Vagina (tissue), 2 donors: ENCODE measurements around the gene PIAS1.

ENCODE experiments used
- CTCF ChIP-seq, 3 experiments: fragments of 450-650 bp in 2 of 3; fragments of 200-600 bp in 1 of 3; sonication (generic) in 1 of 3; IDR thresholded peaks; one replicate each; pipeline ENCODE4 v1.5.1; 2017 to 2019; ENCODE audit warnings: antibody characterized with exemption in 3 of 3, mild to moderate bottlenecking in 2 of 3, moderate library complexity in 2 of 3
- POLR2A ChIP-seq, 2 donors: fragments of 450-650 bp; IDR thresholded peaks; one replicate each; pipeline ENCODE4 v1.6.1; 2017; ENCODE audit warnings: antibody characterized with exemption in 2 of 2, mild to moderate bottlenecking in 2 of 2, moderate library complexity in 2 of 2
- POLR2AphosphoS5 ChIP-seq, 2 donors: sonication (generic); formaldehyde crosslinking; IDR thresholded peaks; one replicate each; pipeline ENCODE4 v1.9.0; 2017; ENCODE audit warnings: antibody characterized with exemption in 2 of 2, mild to moderate bottlenecking in 2 of 2, low read depth in 1 of 2; ENCODE audit not compliant: insufficient read depth in 1 of 2

DNA sequence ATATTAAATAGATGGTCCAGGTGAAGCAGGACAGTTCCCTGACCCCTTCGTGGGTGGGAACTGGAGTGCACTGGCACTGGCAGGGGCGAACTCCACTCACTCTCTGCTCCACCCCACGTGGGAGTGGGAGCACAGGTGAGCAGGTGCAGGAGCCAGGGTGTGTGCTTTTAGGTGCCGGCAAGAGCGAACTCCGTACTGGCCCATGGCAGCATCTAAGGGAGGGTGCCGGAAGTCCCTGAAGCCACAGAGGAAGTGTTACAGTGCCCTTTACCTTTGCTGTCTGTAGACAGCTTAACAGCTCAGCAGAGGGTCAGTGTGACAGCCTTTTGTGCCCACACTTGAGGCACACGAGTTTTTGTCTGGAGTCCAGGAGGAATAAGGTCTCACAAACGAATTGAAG lies 26.7 kb upstream of the PIAS1 start:
- TF ChIP-seq CTCF (IDR thresholded peaks at IDR 0.05) (no peak), POLR2A (IDR thresholded peaks at IDR 0.05) (no peak), POLR2AphosphoS5 (IDR thresholded peaks at IDR 0.05; ENCODE audit: insufficient read depth in 1 of 2, low read depth in 1 of 2) (no peak)
